ENCODE data around the gene CADM1.

GRCh38 chr11:115185507-115185906, 318.7 kb downstream of the CADM1 start:
- TF ChIP-seq CTCF (IDR thresholded peaks at IDR 0.05; ENCODE audit: low read depth, low read length) = no peak
- no peak for TF ChIP-seq EZH2phosphoT487 (IDR thresholded peaks at IDR 0.05; ENCODE audit: low read depth)

Data from OCI-LY3 (cell line).